ENCODE results near the gene FAM107B.
"Not testable (repeated sequence)": the region's sequence is repeated elsewhere in the genome, so short reads cannot be mapped to it uniquely, and the experiment has no call there.

FAM107B gene

DNA sequence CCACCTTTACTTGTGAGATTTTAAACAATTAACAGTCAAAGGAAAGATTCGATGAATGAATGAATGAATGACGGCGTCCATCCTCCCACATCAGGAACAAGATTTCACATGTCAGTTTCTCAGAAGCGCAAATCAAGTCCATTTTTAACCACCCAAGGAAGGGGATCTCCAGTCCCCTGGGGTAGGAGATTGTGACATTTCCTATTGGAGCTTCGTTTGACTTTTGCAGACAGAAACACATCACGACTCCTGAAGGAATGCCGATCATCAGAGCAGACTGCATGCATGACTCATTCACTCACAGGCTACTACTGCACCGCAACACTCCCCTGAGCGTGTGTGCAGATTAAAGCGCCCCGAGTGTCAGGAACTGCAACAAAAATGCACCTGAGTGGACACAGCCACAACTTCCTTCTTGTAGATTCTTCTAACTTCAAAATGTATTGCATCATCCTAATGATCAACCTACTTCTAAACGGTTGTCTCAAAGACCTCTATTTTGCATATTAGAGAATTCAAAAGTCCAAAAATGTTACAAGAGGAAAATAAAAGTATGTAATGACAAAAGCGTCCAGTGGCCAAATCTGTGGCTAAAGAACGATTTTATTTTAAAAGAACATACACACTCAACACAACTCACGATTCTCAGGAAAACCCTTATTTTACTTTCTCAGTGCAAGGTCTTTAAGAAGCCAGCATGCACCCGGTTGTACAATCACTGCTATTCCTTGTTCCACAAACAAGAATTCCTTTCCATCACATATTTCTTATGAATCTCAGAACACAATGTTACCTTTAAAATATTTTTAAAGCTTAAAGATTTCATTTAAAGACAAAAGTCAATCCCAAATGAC lies 172.6 kb downstream of the FAM107B start:
- DNase-seq (ENCODE audit: low read depth in 2 of 2) = peak in 1 of 2 donors; percentile 38

- DNase-seq (ENCODE audit: low read depth in 2 of 2) = no peak
Measured at GRCh38 chr10:14601326-14601725, 173.4 kb downstream of the FAM107B start.

DNA sequence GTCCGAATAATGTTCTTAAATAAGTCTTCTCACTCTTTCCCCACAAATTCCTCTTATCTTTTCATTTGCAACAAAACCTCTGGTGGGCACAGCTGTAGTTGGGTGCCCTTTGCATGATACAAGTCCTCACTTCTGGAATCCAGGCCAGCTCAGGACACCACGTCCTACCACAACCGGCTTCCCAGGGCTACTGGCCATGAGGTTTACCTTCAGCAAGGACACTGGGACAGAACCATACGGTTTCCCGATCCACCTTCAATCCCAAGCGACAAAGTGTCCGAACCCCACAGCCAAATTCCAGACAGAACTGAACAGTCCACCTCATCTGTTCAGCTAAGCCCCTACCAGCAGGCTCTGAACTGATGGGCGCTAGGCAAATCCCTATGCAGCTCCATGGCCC lies 174.6 kb downstream of the FAM107B start:
- no peak for DNase-seq (ENCODE audit: low read depth in 2 of 2)

GRCh38 chr10:14598809-14599764 lies 175.6 kb downstream of the FAM107B start:
- no peak for DNase-seq (ENCODE audit: low read depth in 2 of 2)

- no peak for DNase-seq (ENCODE audit: low read depth in 2 of 2)
Measured at GRCh38 chr10:14595526-14596182, 179.0 kb downstream of the FAM107B start.

DNA sequence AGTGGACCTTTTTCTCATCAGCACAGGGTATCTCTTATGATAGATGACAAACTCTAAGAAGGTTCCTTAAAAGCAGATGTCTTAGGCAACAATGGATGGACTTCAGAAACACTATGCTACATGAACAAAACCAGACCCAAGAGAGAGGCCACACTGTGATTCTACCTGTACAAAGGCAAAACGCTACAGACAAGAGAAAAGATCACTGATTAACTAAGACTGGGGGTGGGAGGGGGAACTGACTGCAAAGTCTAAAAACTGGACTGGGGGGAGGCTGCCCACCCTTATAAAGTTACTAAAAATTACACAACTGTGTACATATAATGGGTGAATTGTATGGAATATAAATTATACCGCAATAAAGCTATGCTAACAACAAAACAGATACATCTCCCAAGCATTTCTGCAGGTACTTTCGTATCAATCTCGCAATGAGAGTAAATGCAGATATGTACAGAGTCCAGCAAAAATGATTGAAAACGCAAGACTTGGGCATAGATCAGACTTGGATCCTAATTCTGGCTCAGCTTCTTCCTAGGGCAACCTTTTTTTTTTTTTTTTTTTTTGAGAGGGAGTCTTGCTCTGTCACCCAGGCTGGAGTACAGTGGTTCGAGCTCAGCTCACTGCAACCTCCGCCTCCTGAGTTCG lies 179.7 kb downstream of the FAM107B start:
- DNase-seq (ENCODE audit: low read depth in 2 of 2) = no peak

- DNase-seq (ENCODE audit: low read depth in 2 of 2) = no peak
Measured at GRCh38 chr10:14593806-14594205, 180.9 kb downstream of the FAM107B start.

- DNase-seq (ENCODE audit: low read depth in 2 of 2) = no peak
Measured at GRCh38 chr10:14592566-14592965, 182.1 kb downstream of the FAM107B start.

GRCh38 chr10:14592026-14592425 lies 182.7 kb downstream of the FAM107B start:
- DNase-seq (ENCODE audit: low read depth in 2 of 2) = no peak

GRCh38 chr10:14588938-14589294 lies 185.8 kb downstream of the FAM107B start:
- DNase-seq (ENCODE audit: low read depth in 2 of 2) = not testable (repeated sequence)

GRCh38 chr10:14588084-14588937 lies 186.4 kb downstream of the FAM107B start:
- DNase-seq (ENCODE audit: low read depth in 2 of 2) = no peak

- DNase-seq (ENCODE audit: low read depth in 2 of 2) = no peak
Measured at GRCh38 chr10:14587540-14588083, 187.1 kb downstream of the FAM107B start.

DNA sequence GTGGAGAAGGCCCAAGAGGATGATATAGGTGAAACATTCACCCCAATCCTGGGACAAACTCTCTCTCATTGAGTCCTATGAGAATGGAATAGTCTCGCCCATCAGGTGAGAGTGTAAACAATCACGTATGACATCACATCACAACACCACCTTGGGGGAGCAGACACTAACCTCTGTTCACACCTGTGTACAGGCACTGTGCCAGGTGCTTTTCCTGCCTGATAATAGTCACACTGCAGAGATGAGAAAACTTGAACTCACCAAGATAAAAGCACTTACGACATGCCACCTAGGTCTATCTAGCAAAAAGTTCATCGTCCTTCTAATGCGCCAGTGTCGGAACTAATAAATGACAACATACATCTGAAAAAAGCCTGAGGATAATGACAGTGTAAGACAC lies 187.8 kb downstream of the FAM107B start:
- DNase-seq (ENCODE audit: low read depth in 2 of 2) = peak in 1 of 2 donors; percentile 31

DNA sequence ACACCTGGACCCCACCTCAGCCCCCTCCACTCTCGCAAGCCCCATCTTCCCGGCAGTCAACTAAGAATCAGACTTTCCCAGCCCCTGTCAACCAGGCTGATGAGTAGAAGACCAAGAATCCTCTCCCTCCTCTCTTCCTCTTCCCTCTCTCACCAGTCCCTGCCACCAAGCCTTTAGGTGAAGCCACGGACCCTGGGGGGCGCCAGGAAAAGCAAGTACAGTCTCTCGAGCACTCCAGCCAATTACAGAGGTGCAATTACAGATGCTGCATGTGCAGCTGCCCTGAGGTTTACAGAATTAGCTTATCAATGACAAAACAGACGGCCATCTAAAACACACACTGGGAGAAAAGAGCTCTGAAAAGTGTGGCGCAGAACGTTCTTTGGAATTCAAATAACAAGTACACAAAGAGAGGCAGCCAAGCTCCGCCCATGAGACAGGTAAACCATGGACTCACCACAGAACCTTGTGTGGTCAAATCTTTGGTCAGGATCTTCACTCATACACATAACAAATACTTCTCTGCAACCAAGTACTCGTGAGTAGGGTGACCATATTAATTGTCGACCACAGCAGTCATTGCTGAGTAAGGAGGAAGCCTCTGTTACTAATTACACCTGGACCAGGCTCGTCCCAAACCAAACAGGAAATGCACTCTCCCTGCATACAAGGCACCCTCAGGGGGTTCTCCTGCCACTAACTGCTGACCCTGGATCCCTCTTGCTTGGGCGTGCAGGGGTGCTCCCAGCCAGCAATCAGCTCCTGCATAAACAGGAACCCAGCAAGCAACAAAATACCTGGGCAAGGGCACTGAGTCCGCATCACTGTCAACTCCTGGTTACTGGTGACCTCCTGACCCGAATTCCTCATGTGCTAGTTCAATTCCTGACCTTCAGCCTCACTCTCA lies 189.2 kb downstream of the FAM107B start:
- no peak for DNase-seq (ENCODE audit: low read depth in 2 of 2)

DNA sequence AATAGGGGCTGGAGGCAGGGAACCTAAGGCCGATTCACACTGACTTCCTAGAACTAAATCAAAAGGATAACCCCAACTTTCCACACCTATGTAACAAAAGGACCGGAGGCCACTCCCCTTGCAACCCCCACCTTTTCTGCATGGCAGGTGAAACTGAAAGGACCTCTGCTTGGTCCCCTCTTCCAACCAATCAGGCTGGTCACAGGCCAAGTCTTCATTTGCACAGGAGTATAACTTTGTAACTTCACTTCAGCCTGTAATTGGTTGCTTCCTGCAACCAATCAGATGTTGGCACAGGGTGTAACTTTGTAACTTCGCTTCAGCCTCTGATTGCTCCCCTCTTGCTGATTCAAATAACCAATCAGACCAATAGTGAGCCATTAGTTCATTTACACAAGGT lies 190.0 kb downstream of the FAM107B start:
- no peak for DNase-seq (ENCODE audit: low read depth in 2 of 2)

DNA sequence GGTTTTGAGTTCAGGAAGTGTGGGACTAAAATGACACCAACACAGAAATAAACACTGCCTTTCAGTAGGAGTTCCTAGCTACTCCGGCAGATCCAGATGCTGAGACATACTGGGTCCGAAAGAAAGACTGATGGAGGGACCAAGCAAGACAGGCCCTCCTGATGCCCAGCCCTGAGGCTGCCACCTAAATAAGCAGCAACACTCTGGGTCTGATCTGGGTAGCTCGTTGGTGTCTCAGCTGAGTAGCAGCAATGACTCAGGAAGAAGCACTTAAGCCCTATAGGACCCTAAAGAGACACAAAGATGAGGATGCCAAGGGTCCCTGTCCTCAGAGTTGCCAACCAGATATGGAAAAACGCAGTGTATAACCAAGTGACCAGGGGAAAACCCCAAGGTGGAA lies 190.7 kb downstream of the FAM107B start:
- no peak for DNase-seq (ENCODE audit: low read depth in 2 of 2)

- peak; percentile 53 to 75 for DNase-seq (ENCODE audit: low read depth in 2 of 2)
Measured at GRCh38 chr10:14583252-14583651, 191.4 kb downstream of the FAM107B start.

GRCh38 chr10:14581553-14582321 lies 193.0 kb downstream of the FAM107B start:
- DNase-seq (ENCODE audit: low read depth in 2 of 2) = no peak

Data from stimulated activated CD4-positive, alpha-beta T cell treated with anti-CD3 and anti-CD28 coated beads, Interleukin-1b, Interleukin-23, amount 100 ng/mL, for 4 hours (primary cell).